K562 (cell line): ENCODE measurements around the gene LAMA3. TPM values are rescaled to one million over a fixed set of nuclear protein-coding genes. Genes with fewer than 3 reads are reported as not detected.

Experiments used
- ATAC-seq: fragments of 200-7000 bp; cut with Tn5 transposase; 3 replicates; pipeline ENCODE4 v1.9.1; 2020; ENCODE audit warnings: moderate library complexity
- BruUV-seq: library from RNA; stranded (reverse); fragments of 400-500 nt; replicated peaks from 2 replicates; lab custom pipeline; 2021; lab: Mats Ljungman, UMichigan
- CTCF ChIA-PET: fragments of 300-600 bp; formaldehyde crosslinking; extraction: SDS; loops from one replicate; lab custom pipeline; 2021; ENCODE audit warnings: low intra/inter-chr PET ratio; lab: Yijun Ruan, JAX
- POLR2A ChIA-PET: fragments of 300-600, 350-650 bp; sonication (Branson Sonifier 250); formaldehyde crosslinking; extraction: SDS; loops from one replicate; lab custom pipeline; 2021; ENCODE audit warnings: antibody characterized with exemption, inconsistent platforms; lab: Yijun Ruan, JAX
- DNase-seq, 4 experiments: peaks; one replicate each; pipeline versions ENCODE4 v3.0.0 to v3.0.0-alpha.2; 2011 to 2018; ENCODE audit warnings: low spot score in 3 of 4, mixed read lengths in 3 of 4; ENCODE audit errors: extremely low read depth in 1 of 4
- FAIRE-seq: peaks from 2 replicates; lab custom pipeline; 2011; peaks lifted over from hg19 to GRCh38; lab: Jason Lieb, UNC
- H2AFZ ChIP-seq: 2 replicates; pipeline ENCODE4 v1.6.0; 2011; ENCODE audit warnings: low read depth, low read length, control low read depth, inconsistent platforms
- H3K27ac ChIP-seq: fragments of 200-600 bp; 3 replicates; pipeline ENCODE4 v1.8.0; 2011; ENCODE audit warnings: low read depth, mild to moderate bottlenecking, control low read depth, inconsistent platforms, low read length, moderate library complexity, mixed read lengths; ENCODE audit errors: extremely low read depth
- H3K27me3 ChIP-seq, 2 experiments: fragments of 300-600 bp in 1 of 2; 2 replicates in 1 of 2; 3 replicates in 1 of 2; pipeline versions ENCODE4 v1.6.0 to v1.8.0; 2011; ENCODE audit warnings: inconsistent platforms in 2 of 2, low read length in 2 of 2, mild to moderate bottlenecking in 1 of 2, mixed read lengths in 1 of 2, moderate library complexity in 1 of 2; ENCODE audit not compliant: control insufficient read depth in 2 of 2, insufficient read depth in 2 of 2
- H3K36me3 ChIP-seq: fragments of 300-600 bp; 3 replicates; pipeline ENCODE4 v1.8.0; 2011; ENCODE audit warnings: mild to moderate bottlenecking, low read length, inconsistent platforms; ENCODE audit not compliant: control insufficient read depth, insufficient read depth
- H3K4me1 ChIP-seq, 2 experiments: fragments of 200-600 bp in 1 of 2; replicated peaks in 1 of 2; 2 replicates in 1 of 2; 3 replicates in 1 of 2; pipeline versions ENCODE4 v1.5.1 to v1.8.0; 2011; ENCODE audit warnings: inconsistent platforms in 2 of 2, low read length in 2 of 2, mild to moderate bottlenecking in 1 of 2, mixed read lengths in 1 of 2, moderate library complexity in 1 of 2; ENCODE audit not compliant: control insufficient read depth in 2 of 2, insufficient read depth in 2 of 2
- H3K4me2 ChIP-seq: 2 replicates; pipeline ENCODE4 v1.6.1; 2011; ENCODE audit warnings: low read length, control low read depth, inconsistent platforms, mixed read lengths; ENCODE audit not compliant: insufficient read depth
- H3K4me3 ChIP-seq: fragments of 200-600 bp; sonication (generic), shearing (Covaris generic); 2 replicates; pipeline ENCODE4 v1.5.1; 2016; ENCODE audit warnings: control low read depth, inconsistent platforms
- H3K79me2 ChIP-seq: fragments of 200-600 bp; 3 replicates; pipeline ENCODE4 v1.8.0; 2011; ENCODE audit warnings: low read length, inconsistent platforms; ENCODE audit not compliant: control insufficient read depth, insufficient read depth
- H3K9ac ChIP-seq, 2 experiments: 2 replicates each; pipeline versions ENCODE4 v1.6.0 to v1.6.1; 2011; ENCODE audit warnings: low read depth in 2 of 2, low read length in 2 of 2, control low read depth in 1 of 2, inconsistent platforms in 1 of 2, mild to moderate bottlenecking in 1 of 2, mixed read lengths in 1 of 2; ENCODE audit not compliant: insufficient read depth in 1 of 2
- H3K9me1 ChIP-seq: one replicate; pipeline ENCODE4 v1.6.0; 2011; ENCODE audit warnings: inconsistent platforms, mild to moderate bottlenecking, low read length, moderate library complexity; ENCODE audit not compliant: control insufficient read depth, insufficient read depth
- H3K9me3 ChIP-seq: replicated peaks from 2 replicates; pipeline ENCODE4 v1.5.1; 2011; ENCODE audit warnings: low read depth, low read length, inconsistent platforms; ENCODE audit not compliant: control insufficient read depth, insufficient read depth
- H4K20me1 ChIP-seq: replicated peaks from 2 replicates; pipeline ENCODE4 v1.6.1; 2011; ENCODE audit warnings: low read length, inconsistent platforms, mixed read lengths; ENCODE audit not compliant: control insufficient read depth, insufficient read depth
- ESRRA ChIP-seq: fragments of 450-650 bp; IDR thresholded peaks from 2 replicates; pipeline ENCODE4 v1.6.1; 2014; ENCODE audit warnings: low read depth, mild to moderate bottlenecking, moderate library complexity, borderline replicate concordance
- NR1H2 ChIP-seq: sonication (generic); formaldehyde crosslinking; IDR thresholded peaks from 2 replicates; pipeline ENCODE4 v1.4.0; 2020; ENCODE audit warnings: mild to moderate bottlenecking, missing genetic modification reagents
- POLR2H ChIP-seq: IDR thresholded peaks from 2 replicates; pipeline ENCODE4 v1.6.1; 2016; ENCODE audit warnings: missing genetic modification characterization, low read depth, mild to moderate bottlenecking, control low read depth, missing compliant biosample characterization, moderate library complexity
- WGBS: fragments of 100-300 bp; shearing (Covaris generic); methylation state at CpG from one replicate; pipeline ENCODE4 v1.1.6; 2016; ENCODE audit warnings: low coverage, mixed read lengths; ENCODE audit not compliant: insufficient coverage; ENCODE audit errors: missing lambda C conversion rate; 5-methylcytosine and 5-hydroxymethylcytosine counted together
- in situ Hi-C: fragments of 300-500 bp; cut with MboI; formaldehyde crosslinking; loops from 4 replicates; pipeline ENCODE4 v1.15.0; 2018; ENCODE audit warnings: inconsistent platforms, mixed read lengths
- intact Hi-C: fragments of 100-400 bp; cut with micrococcal nuclease; formaldehyde crosslinking; loops from 2 replicates; pipeline ENCODE4 v1.14.2; 2022
- polyA plus RNA-seq, 8 experiments: library from polyadenylated mRNA; depleted of rRNA in 4 of 8; stranded (reverse) in 5 of 8; unstranded in 3 of 8; fragments of >200 nt; fragmentation: Nextera tagmentation in 2 of 8; fragmentation: Illumina TruSeq in 1 of 8; extraction: Ambion mirVana in 2 of 8; extraction: Trizol in 1 of 8; gene quantifications; 2 replicates each; pipeline versions ENCODE4 v1.2.1 to v1.2.3, GENCODE V29; 2011 to 2014; ENCODE audit warnings: inconsistent platforms in 1 of 8, missing spikeins in 1 of 8
- total RNA-seq, 7 experiments: library from RNA; depleted of rRNA in 6 of 7; stranded (reverse); fragments of >200 nt in 6 of 7; fragmentation: Illumina TruSeq in 2 of 7; extraction: Trizol in 2 of 7; gene quantifications; 2 replicates each; pipeline versions ENCODE4 v1.2.1 to v1.2.3, GENCODE V29; 2011 to 2021; ENCODE audit warnings: low replicate concordance in 1 of 7
- TF ChIP-seq, protein P1 (sequence below): sonication (generic); formaldehyde crosslinking; IDR thresholded peaks from 2 replicates; pipeline ENCODE4 v1.8.1; 2023; ENCODE audit warnings: mild to moderate bottlenecking, missing genetic modification reagents, moderate library complexity

The LAMA3 gene
- total and polyA plus RNA-seq, 9 of the 15 experiments (the other 6 are each of a cell fraction or from before 2014, with no cell fraction given) = 0.07 TPM; not detected in 8

DNA sequence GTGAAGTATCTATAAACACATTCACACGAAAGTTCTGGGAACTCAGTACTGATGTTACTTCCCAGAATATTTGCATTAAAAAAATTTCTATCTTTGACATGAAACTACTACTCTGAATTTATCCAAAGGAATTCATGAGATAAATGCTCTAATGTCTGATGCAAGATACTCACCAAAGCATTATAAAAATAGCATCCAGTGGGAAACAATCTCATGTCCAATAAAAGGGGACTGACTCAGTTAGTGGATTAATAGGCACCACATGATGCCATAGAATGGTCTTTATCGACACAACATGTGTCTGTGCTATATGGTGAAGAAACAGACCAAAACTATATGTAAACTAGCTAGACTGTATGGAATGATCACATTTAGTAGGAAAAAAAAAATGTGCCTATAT is 33.9 kb downstream of the LAMA3 start:
- ATAC-seq = no peak
- no peaks in the 10 kb centered on the region; the same call in 1 of the 2 replicates for H4K20me1 ChIP-seq
- no peak for DNase-seq
- 5% methylated on average over 2 of the region's 2 CpGs for WGBS
- H3K27me3 ChIP-seq = peaks cover 8 to 21% of the 10 kb centered on the region in 2 experiments; a peak in 3 of 5 replicates
- no peak overlapping the region for H3K9ac ChIP-seq
- no peaks in the 10 kb centered on the region for H3K79me2 ChIP-seq
- H3K4me3 ChIP-seq = no peak overlapping the region
- no peak overlapping the region for H2AFZ ChIP-seq
- no peaks in the 10 kb centered on the region for H3K36me3 ChIP-seq
- no peak for FAIRE-seq
- no peak overlapping the region for H3K27ac ChIP-seq
- POLR2A ChIA-PET = no interaction called here
- no peaks in the 10 kb centered on the region for H3K9me1 ChIP-seq
- H3K4me1 ChIP-seq = peaks cover 0 to 28% of the 10 kb centered on the region in 2 experiments; a peak in 3 of 5 replicates
- TF ChIP-seq, protein P1, sequence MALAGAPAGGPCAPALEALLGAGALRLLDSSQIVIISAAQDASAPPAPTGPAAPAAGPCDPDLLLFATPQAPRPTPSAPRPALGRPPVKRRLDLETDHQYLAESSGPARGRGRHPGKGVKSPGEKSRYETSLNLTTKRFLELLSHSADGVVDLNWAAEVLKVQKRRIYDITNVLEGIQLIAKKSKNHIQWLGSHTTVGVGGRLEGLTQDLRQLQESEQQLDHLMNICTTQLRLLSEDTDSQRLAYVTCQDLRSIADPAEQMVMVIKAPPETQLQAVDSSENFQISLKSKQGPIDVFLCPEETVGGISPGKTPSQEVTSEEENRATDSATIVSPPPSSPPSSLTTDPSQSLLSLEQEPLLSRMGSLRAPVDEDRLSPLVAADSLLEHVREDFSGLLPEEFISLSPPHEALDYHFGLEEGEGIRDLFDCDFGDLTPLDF (CRISPR knock-in tag) = no peak
- no peak for TF ChIP-seq POLR2H (tag)
- TF ChIP-seq ESRRA = no peak
- TF ChIP-seq NR1H2 = no peak
- TF ChIP-seq, all 486 proteins: peak for 0
- in situ Hi-C loops (no loop called here), intact Hi-C loops (no loop called here)
- CTCF ChIA-PET = no interaction called here
- Histone ChIP-seq H3K9me3 (no peaks in the 10 kb centered on the region), H3K4me2 (no peak overlapping the region)
- BruUV-seq = no TSS peak
